K562 (cell line): Measurements from ENCODE around the gene SH2D3A. TPM values are rescaled to one million over a fixed set of nuclear protein-coding genes. Genes with fewer than 3 reads are reported as not detected.
A peak's percentile ranks its signal among the peaks of the same experiment; 100 is the strongest.

Experiments
- ATAC-seq: fragments of 200-7000 bp; cut with Tn5 transposase; 3 replicates; pipeline ENCODE4 v1.9.1; 2020; ENCODE audit warnings: moderate library complexity
- BruUV-seq: library from RNA; stranded (reverse); fragments of 400-500 nt; replicated peaks from 2 replicates; lab custom pipeline; 2021; lab: Mats Ljungman, UMichigan
- CTCF ChIA-PET: fragments of 300-600 bp; formaldehyde crosslinking; extraction: SDS; loops from one replicate; lab custom pipeline; 2021; ENCODE audit warnings: low intra/inter-chr PET ratio; lab: Yijun Ruan, JAX
- POLR2A ChIA-PET: fragments of 300-600, 350-650 bp; sonication (Branson Sonifier 250); formaldehyde crosslinking; extraction: SDS; loops from one replicate; lab custom pipeline; 2021; ENCODE audit warnings: antibody characterized with exemption, inconsistent platforms; lab: Yijun Ruan, JAX
- DNase-seq, 4 experiments: peaks; one replicate each; pipeline versions ENCODE4 v3.0.0 to v3.0.0-alpha.2; 2011 to 2018; ENCODE audit warnings: low spot score in 3 of 4, mixed read lengths in 3 of 4; ENCODE audit errors: extremely low read depth in 1 of 4
- FAIRE-seq: peaks from 2 replicates; lab custom pipeline; 2011; peaks lifted over from hg19 to GRCh38; lab: Jason Lieb, UNC
- H2AFZ ChIP-seq: 2 replicates; pipeline ENCODE4 v1.6.0; 2011; ENCODE audit warnings: low read depth, low read length, control low read depth, inconsistent platforms
- H3K27ac ChIP-seq: fragments of 200-600 bp; 3 replicates; pipeline ENCODE4 v1.8.0; 2011; ENCODE audit warnings: low read depth, mild to moderate bottlenecking, control low read depth, inconsistent platforms, low read length, moderate library complexity, mixed read lengths; ENCODE audit errors: extremely low read depth
- H3K27me3 ChIP-seq, 2 experiments: fragments of 300-600 bp in 1 of 2; 2 replicates in 1 of 2; 3 replicates in 1 of 2; pipeline versions ENCODE4 v1.6.0 to v1.8.0; 2011; ENCODE audit warnings: inconsistent platforms in 2 of 2, low read length in 2 of 2, mild to moderate bottlenecking in 1 of 2, mixed read lengths in 1 of 2, moderate library complexity in 1 of 2; ENCODE audit not compliant: control insufficient read depth in 2 of 2, insufficient read depth in 2 of 2
- H3K36me3 ChIP-seq: fragments of 300-600 bp; 3 replicates; pipeline ENCODE4 v1.8.0; 2011; ENCODE audit warnings: mild to moderate bottlenecking, low read length, inconsistent platforms; ENCODE audit not compliant: control insufficient read depth, insufficient read depth
- H3K4me1 ChIP-seq, 2 experiments: fragments of 200-600 bp in 1 of 2; replicated peaks in 1 of 2; 2 replicates in 1 of 2; 3 replicates in 1 of 2; pipeline versions ENCODE4 v1.5.1 to v1.8.0; 2011; ENCODE audit warnings: inconsistent platforms in 2 of 2, low read length in 2 of 2, mild to moderate bottlenecking in 1 of 2, mixed read lengths in 1 of 2, moderate library complexity in 1 of 2; ENCODE audit not compliant: control insufficient read depth in 2 of 2, insufficient read depth in 2 of 2
- H3K4me2 ChIP-seq: 2 replicates; pipeline ENCODE4 v1.6.1; 2011; ENCODE audit warnings: low read length, control low read depth, inconsistent platforms, mixed read lengths; ENCODE audit not compliant: insufficient read depth
- H3K4me3 ChIP-seq: fragments of 200-600 bp; sonication (generic), shearing (Covaris generic); 2 replicates; pipeline ENCODE4 v1.5.1; 2016; ENCODE audit warnings: control low read depth, inconsistent platforms
- H3K79me2 ChIP-seq: fragments of 200-600 bp; 3 replicates; pipeline ENCODE4 v1.8.0; 2011; ENCODE audit warnings: low read length, inconsistent platforms; ENCODE audit not compliant: control insufficient read depth, insufficient read depth
- H3K9ac ChIP-seq, 2 experiments: 2 replicates each; pipeline versions ENCODE4 v1.6.0 to v1.6.1; 2011; ENCODE audit warnings: low read depth in 2 of 2, low read length in 2 of 2, control low read depth in 1 of 2, inconsistent platforms in 1 of 2, mild to moderate bottlenecking in 1 of 2, mixed read lengths in 1 of 2; ENCODE audit not compliant: insufficient read depth in 1 of 2
- H3K9me1 ChIP-seq: one replicate; pipeline ENCODE4 v1.6.0; 2011; ENCODE audit warnings: inconsistent platforms, mild to moderate bottlenecking, low read length, moderate library complexity; ENCODE audit not compliant: control insufficient read depth, insufficient read depth
- H3K9me3 ChIP-seq: replicated peaks from 2 replicates; pipeline ENCODE4 v1.5.1; 2011; ENCODE audit warnings: low read depth, low read length, inconsistent platforms; ENCODE audit not compliant: control insufficient read depth, insufficient read depth
- H4K20me1 ChIP-seq: replicated peaks from 2 replicates; pipeline ENCODE4 v1.6.1; 2011; ENCODE audit warnings: low read length, inconsistent platforms, mixed read lengths; ENCODE audit not compliant: control insufficient read depth, insufficient read depth
- BCOR ChIP-seq: fragments of 450-650 bp; IDR thresholded peaks from 2 replicates; pipeline ENCODE4 v1.6.1; 2016
- E2F4 ChIP-seq: sonication (generic); formaldehyde crosslinking; IDR thresholded peaks from 2 replicates; pipeline ENCODE4 v1.8.0; 2022; ENCODE audit warnings: mild to moderate bottlenecking, low read depth, missing genetic modification reagents
- ESRRA ChIP-seq: fragments of 450-650 bp; IDR thresholded peaks from 2 replicates; pipeline ENCODE4 v1.6.1; 2014; ENCODE audit warnings: low read depth, mild to moderate bottlenecking, moderate library complexity, borderline replicate concordance
- RBM14 ChIP-seq: fragments of 200-400 bp; formaldehyde crosslinking; IDR thresholded peaks from 2 replicates; pipeline ENCODE4 v1.6.1; 2018; ENCODE audit warnings: low read depth, mild to moderate bottlenecking, low read length, moderate library complexity, borderline replicate concordance; ENCODE audit not compliant: insufficient read depth
- SRSF7 ChIP-seq: fragments of 200-400 bp; formaldehyde crosslinking; optimal IDR thresholded peaks from 2 replicates; pipeline ENCODE3; 2017; ENCODE audit warnings: mild to moderate bottlenecking, low read depth, low read length
- WGBS: fragments of 100-300 bp; shearing (Covaris generic); methylation state at CpG from one replicate; pipeline ENCODE4 v1.1.6; 2016; ENCODE audit warnings: low coverage, mixed read lengths; ENCODE audit not compliant: insufficient coverage; ENCODE audit errors: missing lambda C conversion rate; 5-methylcytosine and 5-hydroxymethylcytosine counted together
- in situ Hi-C: fragments of 300-500 bp; cut with MboI; formaldehyde crosslinking; loops from 4 replicates; pipeline ENCODE4 v1.15.0; 2018; ENCODE audit warnings: inconsistent platforms, mixed read lengths
- intact Hi-C: fragments of 100-400 bp; cut with micrococcal nuclease; formaldehyde crosslinking; loops from 2 replicates; pipeline ENCODE4 v1.14.2; 2022
- polyA plus RNA-seq, 8 experiments: library from polyadenylated mRNA; depleted of rRNA in 4 of 8; stranded (reverse) in 5 of 8; unstranded in 3 of 8; fragments of >200 nt; fragmentation: Nextera tagmentation in 2 of 8; fragmentation: Illumina TruSeq in 1 of 8; extraction: Ambion mirVana in 2 of 8; extraction: Trizol in 1 of 8; gene quantifications; 2 replicates each; pipeline versions ENCODE4 v1.2.1 to v1.2.3, GENCODE V29; 2011 to 2014; ENCODE audit warnings: inconsistent platforms in 1 of 8, missing spikeins in 1 of 8
- total RNA-seq, 7 experiments: library from RNA; depleted of rRNA in 6 of 7; stranded (reverse); fragments of >200 nt in 6 of 7; fragmentation: Illumina TruSeq in 2 of 7; extraction: Trizol in 2 of 7; gene quantifications; 2 replicates each; pipeline versions ENCODE4 v1.2.1 to v1.2.3, GENCODE V29; 2011 to 2021; ENCODE audit warnings: low replicate concordance in 1 of 7

Gene SH2D3A
- total and polyA plus RNA-seq, 9 of the 15 experiments (the other 6 are each of a cell fraction or from before 2014, with no cell fraction given), result 0.75 to 26.3 (median 8.9) TPM

GRCh38 chr19:6707658-6708018 lies 59.6 kb downstream of the SH2D3A start:
- H3K27me3 ChIP-seq, result peaks cover 13 to 40% of the 10 kb centered on the region in 2 experiments; a peak in 4 of 5 replicates
- BruUV-seq, result no TSS peak
- intact Hi-C loops, result no loop called here
- no peak overlapping the region for H3K4me2 ChIP-seq
- H3K4me1 ChIP-seq, result peaks cover 0 to 23% of the 10 kb centered on the region in 2 experiments; a peak in 2 of 5 replicates
- H2AFZ ChIP-seq, result no peak overlapping the region
- DNase-seq, result no peak
- 0 out of 2 replicates have a peak, but pooled peaks cover 5% of the 10 kb centered on the region for H4K20me1 ChIP-seq
- no peaks in the 10 kb centered on the region for H3K9me1 ChIP-seq
- H3K36me3 ChIP-seq, result no peaks in the 10 kb centered on the region
- peak; percentile 33; the same call in 1 of the 2 replicates for TF ChIP-seq ESRRA
- no peak for TF ChIP-seq BCOR
- no peak for TF ChIP-seq SRSF7
- no peak for TF ChIP-seq E2F4
- TF ChIP-seq RBM14, result no peak
- TF ChIP-seq, all 486 proteins: peak for 1
- CTCF ChIA-PET, result no interaction called here
- WGBS, result 18% methylated on average over 14 of the region's 16 CpGs
- no peak overlapping the region for H3K4me3 ChIP-seq
- FAIRE-seq (no peak), ATAC-seq (0 out of 3 replicates have a peak, but pooled peaks have one; percentile 29)
- H3K27ac ChIP-seq, result no peak overlapping the region
- in situ Hi-C loops, result no loop called here
- peak overlapping the region in 1 of 2 experiments; percentile 71; a peak in 1 of 4 replicates for H3K9ac ChIP-seq
- POLR2A ChIA-PET, result no interaction called here
- no peaks in the 10 kb centered on the region for H3K9me3 ChIP-seq
- no peaks in the 10 kb centered on the region for H3K79me2 ChIP-seq
